Endodermal cell (in vitro differentiated cells): Measurements from ENCODE around the gene ZNF618. TPM values are rescaled to one million over a fixed set of nuclear protein-coding genes. Genes with fewer than 3 reads are reported as not detected.

Source experiments
- DNase-seq: peaks from one replicate; pipeline ENCODE4 v3.0.0-alpha.2; 2017
- H3K27ac ChIP-seq: 2 replicates; pipeline ENCODE4 v1.5.1; 2013; ENCODE audit warnings: mild to moderate bottlenecking, low read depth, low read length, moderate library complexity
- H3K27me3 ChIP-seq: 2 replicates; pipeline ENCODE4 v1.6.1; 2013; ENCODE audit warnings: mild to moderate bottlenecking, low read length, moderate library complexity; ENCODE audit not compliant: insufficient read depth, control insufficient read depth, poor library complexity, severe bottlenecking
- H3K36me3 ChIP-seq: 2 replicates; pipeline ENCODE4 v1.7.0; 2013; ENCODE audit warnings: mild to moderate bottlenecking, low read length, moderate library complexity; ENCODE audit not compliant: control insufficient read depth, insufficient read depth
- H3K4me1 ChIP-seq: one replicate; pipeline ENCODE4 v1.7.0; 2013; ENCODE audit warnings: low read length; ENCODE audit not compliant: control insufficient read depth, insufficient read depth
- H3K4me3 ChIP-seq: 2 replicates; pipeline ENCODE4 v1.5.1; 2013; ENCODE audit warnings: mild to moderate bottlenecking, low read length, moderate library complexity
- H3K9ac ChIP-seq: 2 replicates; pipeline ENCODE4 v1.6.1; 2013; ENCODE audit warnings: mild to moderate bottlenecking, low read length, moderate library complexity; ENCODE audit not compliant: poor library complexity, severe bottlenecking; ENCODE audit errors: extremely low read depth
- H3K9me3 ChIP-seq: 2 replicates; pipeline ENCODE4 v1.6.1; 2013; ENCODE audit warnings: mild to moderate bottlenecking, low read length, moderate library complexity; ENCODE audit not compliant: control insufficient read depth
- H3K27ac Mint-ChIP-seq: 2 replicates; pipeline ENCODE4 v1.8.0; 2020; ENCODE audit warnings: mixed read lengths
- H3K27me3 Mint-ChIP-seq: 2 replicates; pipeline ENCODE4 v1.8.0; 2021; ENCODE audit warnings: mild to moderate bottlenecking, mixed read lengths; ENCODE audit not compliant: insufficient read depth
- H3K36me3 Mint-ChIP-seq: 2 replicates; pipeline ENCODE4 v1.8.0; 2020; ENCODE audit warnings: low read depth, mixed read lengths
- H3K4me1 Mint-ChIP-seq: 2 replicates; pipeline ENCODE4 v1.8.0; 2020; ENCODE audit warnings: mixed read lengths
- H3K4me3 Mint-ChIP-seq: 2 replicates; pipeline ENCODE4 v1.8.0; 2020; ENCODE audit warnings: mild to moderate bottlenecking, moderate library complexity, mixed read lengths
- H3K9me3 Mint-ChIP-seq: 2 replicates; pipeline ENCODE4 v1.8.0; 2020; ENCODE audit warnings: mild to moderate bottlenecking, mixed read lengths
- WGBS, 2 experiments: methylation state at CpG; one replicate each; pipeline versions ENCODE4 v1.1.5 to v1.1.7; 2013; ENCODE audit warnings: missing lambda C conversion rate in 2 of 2, mixed read lengths in 1 of 2; ENCODE audit not compliant: insufficient coverage in 1 of 2, insufficient read length in 1 of 2; 5-methylcytosine and 5-hydroxymethylcytosine counted together
- total RNA-seq, 2 donors: library from RNA; stranded (reverse); fragmentation: NEBNext Ultra II Directional in 1 of 2; extraction: Animal tissue kit (Norgen Biotek cat#: 25700) in 1 of 2; gene quantifications; 2 replicates in 1 of 2; 3 replicates in 1 of 2; pipeline ENCODE4 v1.2.1, GENCODE V29; 2021
- TF ChIP-seq, protein P1 (sequence below): fragments of 200-600 bp; sonication (generic); conservative IDR thresholded peaks from 2 replicates; pipeline ENCODE4 v1.5.0; 2021; ENCODE audit warnings: antibody characterized with exemption, mild to moderate bottlenecking

Gene ZNF618
- total RNA-seq, 2 donors from 2014 or later: 34.5 to 37.5 TPM

GRCh38 chr9:114000063-114000454, 124.0 kb downstream of the ZNF618 start:
- H3K36me3 ChIP-seq: peaks cover 42% of the 10 kb centered on the region
- TF ChIP-seq, protein P1, sequence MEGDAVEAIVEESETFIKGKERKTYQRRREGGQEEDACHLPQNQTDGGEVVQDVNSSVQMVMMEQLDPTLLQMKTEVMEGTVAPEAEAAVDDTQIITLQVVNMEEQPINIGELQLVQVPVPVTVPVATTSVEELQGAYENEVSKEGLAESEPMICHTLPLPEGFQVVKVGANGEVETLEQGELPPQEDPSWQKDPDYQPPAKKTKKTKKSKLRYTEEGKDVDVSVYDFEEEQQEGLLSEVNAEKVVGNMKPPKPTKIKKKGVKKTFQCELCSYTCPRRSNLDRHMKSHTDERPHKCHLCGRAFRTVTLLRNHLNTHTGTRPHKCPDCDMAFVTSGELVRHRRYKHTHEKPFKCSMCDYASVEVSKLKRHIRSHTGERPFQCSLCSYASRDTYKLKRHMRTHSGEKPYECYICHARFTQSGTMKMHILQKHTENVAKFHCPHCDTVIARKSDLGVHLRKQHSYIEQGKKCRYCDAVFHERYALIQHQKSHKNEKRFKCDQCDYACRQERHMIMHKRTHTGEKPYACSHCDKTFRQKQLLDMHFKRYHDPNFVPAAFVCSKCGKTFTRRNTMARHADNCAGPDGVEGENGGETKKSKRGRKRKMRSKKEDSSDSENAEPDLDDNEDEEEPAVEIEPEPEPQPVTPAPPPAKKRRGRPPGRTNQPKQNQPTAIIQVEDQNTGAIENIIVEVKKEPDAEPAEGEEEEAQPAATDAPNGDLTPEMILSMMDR: no peak
- no peak overlapping the region for H3K27ac Mint-ChIP-seq
- H3K4me1 Mint-ChIP-seq: no peaks in the 10 kb centered on the region
- peaks cover 26% of the 10 kb centered on the region for H3K36me3 Mint-ChIP-seq
- peak; percentile 18 for DNase-seq
- H3K4me3 ChIP-seq: no peak overlapping the region
- H3K9me3 ChIP-seq: no peaks in the 10 kb centered on the region
- WGBS, 2 experiments: 81 to 87% methylated on average over 9 to 13 of the region's 13 CpGs
- H3K27me3 ChIP-seq: no peaks in the 10 kb centered on the region
- H3K9ac ChIP-seq: no peak overlapping the region
- H3K27ac ChIP-seq: no peak overlapping the region
- H3K4me1 ChIP-seq: no peaks in the 10 kb centered on the region
- H3K4me3 Mint-ChIP-seq: no peak overlapping the region
- H3K9me3 Mint-ChIP-seq: no peaks in the 10 kb centered on the region
- no peaks in the 10 kb centered on the region for H3K27me3 Mint-ChIP-seq

GRCh38 chr9:114000671-114001409, 124.7 kb downstream of the ZNF618 start:
- Mint-ChIP-seq H3K9me3 (no peaks in the 10 kb centered on the region), H3K27me3 (no peaks in the 10 kb centered on the region), H3K36me3 (peaks cover 34% of the 10 kb centered on the region), H3K4me3 (no peak overlapping the region), H3K27ac (peak overlapping the region; percentile 76), H3K4me1 (no peaks in the 10 kb centered on the region)
- Histone ChIP-seq H3K9ac (no peak overlapping the region), H3K4me3 (no peak overlapping the region), H3K36me3 (peaks cover 45% of the 10 kb centered on the region), H3K27me3 (no peaks in the 10 kb centered on the region), H3K9me3 (no peaks in the 10 kb centered on the region), H3K27ac (no peak overlapping the region), H3K4me1 (no peaks in the 10 kb centered on the region)
- TF ChIP-seq, protein P1: no peak
- DNase-seq: peak; percentile 31
- WGBS, 2 experiments: 93 to 98% methylated on average over 5 to 8 of the region's 8 CpGs

DNA sequence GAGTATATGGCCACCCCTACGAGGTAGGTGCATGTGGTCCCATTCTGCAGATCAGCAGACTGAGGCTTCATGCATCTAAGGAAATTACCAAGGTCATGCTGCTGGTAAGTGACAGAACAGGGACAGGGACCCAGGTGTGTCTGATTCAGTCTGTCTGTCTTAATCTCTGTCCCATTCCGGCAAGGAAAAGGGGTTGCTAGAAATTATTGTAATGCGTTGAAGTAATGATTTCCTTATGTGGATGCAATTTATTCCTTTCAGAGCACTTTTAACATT, 125.2 kb downstream of the ZNF618 start:
- no peak overlapping the region for H3K9ac ChIP-seq
- TF ChIP-seq, protein P1: no peak

More for the DNA sequence above, 125.2 kb downstream of the ZNF618 start:
- Mint-ChIP-seq H3K36me3 (peaks cover 36% of the 10 kb centered on the region), H3K4me3 (no peak overlapping the region), H3K4me1 (no peaks in the 10 kb centered on the region), H3K9me3 (no peaks in the 10 kb centered on the region), H3K27me3 (no peaks in the 10 kb centered on the region), H3K27ac (no peak overlapping the region)
- Histone ChIP-seq H3K4me3 (no peak overlapping the region), H3K9me3 (no peaks in the 10 kb centered on the region), H3K27ac (no peak overlapping the region), H3K27me3 (no peaks in the 10 kb centered on the region), H3K36me3 (peaks cover 45% of the 10 kb centered on the region), H3K4me1 (no peaks in the 10 kb centered on the region)
- WGBS, 2 experiments: 94 to 100% methylated on average over 1 to 2 of the region's 3 CpGs
- no peak for DNase-seq
